Esophagus muscularis mucosa (tissue), 4 donors: Measurements from ENCODE around the gene ST8SIA5. TPM values are rescaled to one million over a fixed set of nuclear protein-coding genes. Genes with fewer than 3 reads are reported as not detected.

Experiments used
- DNase-seq: peaks from one replicate; pipeline ENCODE4 v3.0.0-alpha.2; 2017; ENCODE audit errors: extremely low spot score
- H3K27ac ChIP-seq, 4 donors: fragments of 200-600 bp; sonication (generic); replicated peaks in 1 of 4; 1 replicate in 3 of 4; 2 replicates in 1 of 4; pipeline ENCODE4 v1.5.1; 2016 to 2019; ENCODE audit warnings: mild to moderate bottlenecking in 1 of 4
- H3K27me3 ChIP-seq, 4 donors: fragments of 200-600 bp; sonication (generic); one replicate each; pipeline versions ENCODE4 v1.5.1 to v1.6.0; 2016 to 2019
- H3K36me3 ChIP-seq, 4 donors: fragments of 200-600 bp; sonication (generic); one replicate each; pipeline ENCODE4 v1.5.1; 2016 to 2019
- H3K4me1 ChIP-seq, 4 donors: fragments of 200-600 bp; sonication (generic); one replicate each; pipeline ENCODE4 v1.5.1; 2016 to 2019
- H3K4me3 ChIP-seq, 4 donors: fragments of 200-600 bp; sonication (generic); 1 replicate in 2 of 4; 2 replicates in 2 of 4; pipeline ENCODE4 v1.5.1; 2016 to 2019; ENCODE audit warnings: mild to moderate bottlenecking in 4 of 4, moderate library complexity in 1 of 4
- H3K9me3 ChIP-seq, 4 donors: fragments of 200-600 bp; sonication (generic); 1 replicate in 3 of 4; 2 replicates in 1 of 4; pipeline ENCODE4 v1.5.1; 2016 to 2019
- CTCF ChIP-seq, 3 experiments: fragments of 200-600 bp in 2 of 3; fragments of 450-650 bp in 1 of 3; sonication (generic) in 2 of 3; IDR thresholded peaks; one replicate each; pipeline ENCODE4 v1.5.1; 2017 to 2019; ENCODE audit warnings: antibody characterized with exemption in 3 of 3, mild to moderate bottlenecking in 2 of 3, moderate library complexity in 1 of 3
- EP300 ChIP-seq: sonication (generic); formaldehyde crosslinking; IDR thresholded peaks from one replicate; pipeline ENCODE4 v1.6.1; 2017; ENCODE audit warnings: antibody characterized with exemption
- POLR2A ChIP-seq: fragments of 450-650 bp; IDR thresholded peaks from one replicate; pipeline ENCODE4 v1.6.1; 2017; ENCODE audit warnings: antibody characterized with exemption, moderate library complexity, mild to moderate bottlenecking, low read depth
- POLR2AphosphoS5 ChIP-seq, 2 donors: sonication (generic); formaldehyde crosslinking; IDR thresholded peaks; one replicate each; pipeline ENCODE4 v1.6.1; 2017; ENCODE audit warnings: antibody characterized with exemption in 2 of 2
- WGBS: methylation state at CpG from one replicate; pipeline ENCODE4 v1.1.5; 2018; 5-methylcytosine and 5-hydroxymethylcytosine counted together
- intact Hi-C: fragments of 100-400 bp; cut with DNase I; formaldehyde crosslinking; loops from one replicate; pipeline ENCODE4 v1.15.1; 2023
- total RNA-seq, 4 donors: library from RNA; depleted of rRNA; stranded (reverse); fragments of >200 nt; gene quantifications; one replicate each; pipeline versions ENCODE4 v1.1.0 to v1.2.1, GENCODE V29; 2016

The ST8SIA5 gene
- total RNA-seq, 4 donors from 2014 or later = 0.06 to 0.26 TPM; not detected in 2

- Histone ChIP-seq H3K36me3 (no peaks in the 10 kb centered on the region), H3K4me1 (peaks cover 5 to 27% (median 24%) of the 10 kb centered on the region in 4 donors), H3K9me3 (no peaks in the 10 kb centered on the region), H3K4me3 (peak overlapping the region in 2 of 4 donors; percentile 31 to 37), H3K27me3 (peaks cover 0 to 67% (median 24%) of the 10 kb centered on the region in 4 donors), H3K27ac (no peak overlapping the region)
- intact Hi-C loops = no loop called here
- DNase-seq = no peak
- 11% methylated on average over 17 of the region's 17 CpGs for WGBS
- TF ChIP-seq POLR2AphosphoS5 (IDR thresholded peaks at IDR 0.05) (no peak), EP300 (no peak), POLR2A (no peak), CTCF (IDR thresholded peaks at IDR 0.05) (no peak)
These were observed 1.4 kb downstream of the ST8SIA5 start for GRCh38 chr18:46755315-46756024.

- H3K27me3 ChIP-seq = peaks cover 0 to 61% (median 24%) of the 10 kb centered on the region in 4 donors
- H3K9me3 ChIP-seq = no peaks in the 10 kb centered on the region
- no peaks in the 10 kb centered on the region for H3K36me3 ChIP-seq
- no peak overlapping the region for H3K27ac ChIP-seq
- peaks cover 5 to 27% (median 24%) of the 10 kb centered on the region in 4 donors for H3K4me1 ChIP-seq
- no peak overlapping the region for H3K4me3 ChIP-seq
- no peak for DNase-seq
- no peak for TF ChIP-seq EP300
- TF ChIP-seq POLR2A = no peak
- TF ChIP-seq CTCF (IDR thresholded peaks at IDR 0.05) = no peak
- no peak for TF ChIP-seq POLR2AphosphoS5 (IDR thresholded peaks at IDR 0.05)
- 85% methylated on average over 7 of the region's 13 CpGs for WGBS
- intact Hi-C loops = no loop called here
These were observed 2.1 kb downstream of the ST8SIA5 start for GRCh38 chr18:46754661-46755292.

- H3K27ac ChIP-seq = no peak overlapping the region
- H3K36me3 ChIP-seq = no peaks in the 10 kb centered on the region
- intact Hi-C loops = no loop called here
- no peak for DNase-seq
- no peak overlapping the region for H3K4me3 ChIP-seq
- TF ChIP-seq POLR2A = no peak
- no peak for TF ChIP-seq POLR2AphosphoS5 (IDR thresholded peaks at IDR 0.05)
- no peak for TF ChIP-seq CTCF (IDR thresholded peaks at IDR 0.05)
- no peak for TF ChIP-seq EP300
- H3K9me3 ChIP-seq = no peaks in the 10 kb centered on the region
- 89% methylated on average over 3 of the region's 3 CpGs for WGBS
- H3K4me1 ChIP-seq = peaks cover 5 to 27% (median 24%) of the 10 kb centered on the region in 4 donors
- peaks cover 0 to 55% (median 24%) of the 10 kb centered on the region in 4 donors for H3K27me3 ChIP-seq
These were observed 2.7 kb downstream of the ST8SIA5 start for GRCh38 chr18:46754188-46754587.

- peaks cover 0 to 33% (median 13%) of the 10 kb centered on the region in 4 donors for H3K27me3 ChIP-seq
- no peaks in the 10 kb centered on the region for H3K9me3 ChIP-seq
- WGBS = 88% methylated on average over 8 of the region's 8 CpGs
- TF ChIP-seq EP300 (no peak), POLR2A (no peak), POLR2AphosphoS5 (IDR thresholded peaks at IDR 0.05) (no peak), CTCF (IDR thresholded peaks at IDR 0.05) (no peak)
- no peak for DNase-seq
- no peak overlapping the region for H3K4me3 ChIP-seq
- intact Hi-C loops = no loop called here
- H3K4me1 ChIP-seq = peaks cover 5 to 14% (median 11%) of the 10 kb centered on the region in 4 donors
- H3K36me3 ChIP-seq = no peaks in the 10 kb centered on the region
- no peak overlapping the region for H3K27ac ChIP-seq
These were observed 5.0 kb downstream of the ST8SIA5 start for GRCh38 chr18:46751882-46752281.
